ENCODE results near the gene TMEM247. TPM values are rescaled to one million over a fixed set of nuclear protein-coding genes. Genes with fewer than 3 reads are reported as not detected.

TMEM247 gene
- total and polyA plus RNA-seq, 10 of the 15 experiments (the other 5 are each of a cell fraction or from before 2014, with no cell fraction given), result not detected

- 33% methylated on average over 16 of the region's 16 CpGs for WGBS (ENCODE audit: insufficient coverage, insufficient replicate concordance, low lambda C conversion rate, missing lambda C conversion rate)
- ChIA-PET SMC1A (ENCODE audit: uncharacterized antibody, unreplicated experiment) (interaction anchor here (0.7 to 5.1 kb wide), 20 partner anchors 10 to 467 kb away, joined by 3 to 26 read pairs (median 4); no protein-coding TSS in a partner anchor), POLR2A (no interaction called here), CTCF (interaction anchor here (0.7 to 5.6 kb wide), 24 partner anchors 9 to 467 kb away, joined by 3 to 61 read pairs (median 4); no protein-coding TSS in a partner anchor), RAD21 (ENCODE audit: unreplicated experiment) (interaction anchor here (0.7 to 2.1 kb wide), 7 partner anchors 93 to 468 kb away, joined by 3 to 10 read pairs (median 3); no protein-coding TSS in a partner anchor)
- Histone ChIP-seq H3K79me2 (ENCODE audit: control insufficient read depth, insufficient read depth, low read length) (no peaks in the 10 kb centered on the region), H3K27ac (ENCODE audit: control insufficient read depth, insufficient read depth) (no peak overlapping the region), H3K9me3 (replicated peaks; ENCODE audit: control insufficient read depth, insufficient read depth, low read length) (no peaks in the 10 kb centered on the region), H3K27me3 (replicated peaks in 1 of 2; ENCODE audit: control insufficient read depth in 2 of 2, insufficient read depth in 2 of 2, low read length in 1 of 2) (no peaks in the 10 kb centered on the region; a peak in 1 of 4 replicates), H3K4me1 (ENCODE audit: control insufficient read depth, insufficient read depth, low read length) (peaks cover 18% of the 10 kb centered on the region), H4K20me1 (ENCODE audit: control insufficient read depth, insufficient read depth) (no peaks in the 10 kb centered on the region), H3K4me2 (ENCODE audit: control insufficient read depth, insufficient read depth) (no peak overlapping the region), H3K9ac (ENCODE audit: control insufficient read depth, insufficient read depth, low read length) (no peak overlapping the region), H2AFZ (ENCODE audit: control insufficient read depth, low read depth, low read length) (no peak overlapping the region), H3K36me3 (ENCODE audit: control insufficient read depth in 2 of 2, insufficient read depth in 2 of 2, low read length in 1 of 2) (no peaks in the 10 kb centered on the region), H3K4me3 (no peak overlapping the region)
- no peak for FAIRE-seq
- TF ChIP-seq PML (IDR thresholded peaks at IDR 0.05; ENCODE audit: low read length) (no peak), ASH2L (IDR thresholded peaks at IDR 0.05; ENCODE audit: borderline replicate concordance, low read depth) (no peak), CBFB (IDR thresholded peaks at IDR 0.05; ENCODE audit: low read depth) (no peak), FOXK2 (IDR thresholded peaks at IDR 0.05) (no peak), REST (IDR thresholded peaks at IDR 0.05; ENCODE audit: low read depth, low read length) (no peak)
- TF ChIP-seq, protein P1, sequence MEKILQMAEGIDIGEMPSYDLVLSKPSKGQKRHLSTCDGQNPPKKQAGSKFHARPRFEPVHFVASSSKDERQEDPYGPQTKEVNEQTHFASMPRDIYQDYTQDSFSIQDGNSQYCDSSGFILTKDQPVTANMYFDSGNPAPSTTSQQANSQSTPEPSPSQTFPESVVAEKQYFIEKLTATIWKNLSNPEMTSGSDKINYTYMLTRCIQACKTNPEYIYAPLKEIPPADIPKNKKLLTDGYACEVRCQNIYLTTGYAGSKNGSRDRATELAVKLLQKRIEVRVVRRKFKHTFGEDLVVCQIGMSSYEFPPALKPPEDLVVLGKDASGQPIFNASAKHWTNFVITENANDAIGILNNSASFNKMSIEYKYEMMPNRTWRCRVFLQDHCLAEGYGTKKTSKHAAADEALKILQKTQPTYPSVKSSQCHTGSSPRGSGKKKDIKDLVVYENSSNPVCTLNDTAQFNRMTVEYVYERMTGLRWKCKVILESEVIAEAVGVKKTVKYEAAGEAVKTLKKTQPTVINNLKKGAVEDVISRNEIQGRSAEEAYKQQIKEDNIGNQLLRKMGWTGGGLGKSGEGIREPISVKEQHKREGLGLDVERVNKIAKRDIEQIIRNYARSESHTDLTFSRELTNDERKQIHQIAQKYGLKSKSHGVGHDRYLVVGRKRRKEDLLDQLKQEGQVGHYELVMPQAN (conservative IDR thresholded peaks at IDR 0.05), result no peak
- no peak for ATAC-seq
- no TSS peak for BruUV-seq (replicated peaks)
- intact Hi-C loops (cut with micrococcal nuclease; ENCODE audit: unreplicated experiment) (loop anchor here (2.0 kb wide), 1 partner anchor 230 kb away; no protein-coding TSS in a partner anchor), in situ Hi-C loops (cut with MboI) (no loop called here)
- no peak for DNase-seq (ENCODE audit: low read depth, low spot score)
These were observed 19.0 kb upstream of the TMEM247 start for GRCh38 chr2:46460241-46460921.

All from GM12878 (cell line).